Stimulated activated CD4-positive, alpha-beta T cell treated with anti-CD3 and anti-CD28 coated beads, Interleukin-2, amount 100 ng/mL, for 4 hours (primary cell): ENCODE results near the gene RRP1B.
"Not testable (repeated sequence)": the region's sequence is repeated elsewhere in the genome, so short reads cannot be mapped to it uniquely, and the experiment has no call there.

Experiments used
- DNase-seq: peaks from one replicate; pipeline ENCODE4 v3.0.0-alpha.2; 2020; ENCODE audit warnings: low read depth

The RRP1B gene

DNA sequence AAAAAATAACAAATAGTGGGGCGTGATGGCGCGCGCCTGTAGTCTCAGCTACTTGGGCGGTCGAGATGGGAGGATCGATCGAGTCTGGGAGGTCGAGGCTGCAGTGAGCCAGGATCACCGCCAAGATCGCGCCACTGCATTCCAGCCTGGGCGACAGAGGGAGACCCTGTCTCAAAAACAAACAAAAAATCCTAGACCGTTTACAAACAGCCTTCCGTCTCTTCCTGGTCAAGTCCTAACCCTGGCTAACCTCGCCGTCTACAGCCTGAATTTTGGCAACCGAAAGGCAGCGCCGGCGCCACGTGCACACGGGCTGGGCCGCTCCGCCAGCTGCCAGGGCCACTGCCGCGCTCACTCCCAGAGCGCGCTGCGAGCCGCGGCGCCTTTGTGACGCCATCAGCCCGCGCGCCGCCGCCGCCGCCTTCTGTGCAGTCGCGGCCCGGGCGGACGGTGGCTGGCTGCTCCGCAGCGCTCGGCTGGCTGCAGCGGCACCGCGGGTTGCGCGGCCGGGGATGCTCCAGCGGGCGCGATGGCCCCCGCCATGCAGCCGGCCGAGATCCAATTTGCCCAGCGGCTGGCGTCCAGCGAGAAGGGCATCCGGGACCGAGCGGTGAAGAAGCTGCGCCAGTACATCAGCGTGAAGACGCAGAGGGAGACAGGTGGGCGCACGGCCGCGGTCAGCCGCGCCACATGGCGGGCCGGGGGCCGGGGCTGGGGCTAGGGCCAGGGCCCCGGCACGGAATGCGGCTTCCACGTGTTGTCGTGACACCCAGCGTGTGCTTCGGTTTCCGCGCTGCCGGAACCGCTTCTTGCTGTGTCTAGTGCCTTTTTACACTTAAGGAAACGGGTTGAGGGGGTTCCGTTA, at the start of gene RRP1B, which contains the start of gene HSF2BP:
RRP1B (plus strand) TSS at position 425 of the 865 bp plus-strand sequence; CDS start at position 530, 105 bp downstream.
HSF2BP (minus strand) TSS at position 353 of the 865 bp plus-strand sequence. CDS start 1,392 bp downstream, outside the sequence.
- peak; percentile 69 for DNase-seq

- no peak for DNase-seq
These were observed 47.6 kb upstream of the RRP1B start for GRCh38 chr21:43611598-43612369.

DNA sequence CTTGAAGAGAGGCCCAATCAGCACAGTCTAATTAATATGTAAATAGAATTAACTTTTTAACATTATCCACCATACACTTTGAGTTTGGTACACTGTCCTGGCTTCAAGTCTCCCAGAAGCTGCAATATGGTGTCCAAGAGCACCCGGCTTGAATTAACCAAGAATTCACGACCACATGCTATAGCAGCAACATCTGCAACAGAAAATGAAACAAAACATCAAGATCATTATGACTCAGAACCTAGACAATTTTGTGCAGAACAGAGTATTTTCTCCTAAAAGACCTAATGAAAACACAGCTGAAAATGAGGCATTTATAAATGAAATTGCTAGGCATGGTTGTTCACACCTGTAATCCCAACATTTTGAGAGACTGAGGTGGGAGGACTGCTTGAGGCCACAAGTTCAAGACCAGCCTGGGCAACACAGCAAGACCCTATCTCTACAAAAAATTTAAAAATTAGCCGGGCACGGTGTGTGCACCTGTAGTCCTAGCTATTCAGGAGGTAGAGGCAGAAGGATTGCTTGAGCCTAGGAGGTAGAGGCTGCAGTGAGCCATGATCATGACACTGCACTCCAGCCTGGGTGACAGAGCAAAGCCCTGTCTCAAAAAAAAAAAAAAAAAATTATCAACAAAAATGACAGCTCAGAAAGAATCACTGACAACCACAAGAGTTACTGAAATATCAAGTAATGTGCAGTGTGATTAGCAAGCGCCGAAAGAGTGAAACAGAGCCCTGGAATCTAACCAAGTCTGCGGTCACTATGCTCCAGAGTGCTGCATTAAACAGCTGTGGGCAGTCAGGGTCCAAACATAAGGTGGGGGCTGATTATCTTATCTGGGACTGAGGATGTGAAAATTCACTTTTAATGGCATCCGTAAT, 45.4 kb upstream of the RRP1B start:
- no peak for DNase-seq

- DNase-seq: no peak
These were observed 44.5 kb upstream of the RRP1B start for GRCh38 chr21:43614839-43615238.

DNA sequence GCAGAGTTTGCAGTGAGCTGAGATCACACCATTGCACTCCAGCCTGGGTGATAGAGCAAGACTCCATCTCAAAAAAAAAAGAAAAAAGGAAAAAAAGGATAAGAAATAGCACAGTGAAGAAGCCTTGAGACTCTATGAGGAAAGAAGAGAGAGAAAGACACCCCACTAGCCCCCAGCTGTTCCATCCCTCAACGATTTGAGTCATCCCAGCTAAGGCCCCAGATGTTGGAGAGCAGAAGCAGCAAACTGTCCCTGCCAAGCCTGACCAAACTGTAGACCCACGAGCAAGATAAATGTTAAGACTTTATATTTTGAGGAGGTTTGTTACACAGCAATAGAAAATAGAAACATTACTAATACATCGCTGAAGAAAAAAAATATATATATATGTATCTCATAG, 42.5 kb upstream of the RRP1B start:
- DNase-seq: not testable (repeated sequence)

GRCh38 chr21:43618940-43619339, 40.4 kb upstream of the RRP1B start:
- no peak for DNase-seq

- DNase-seq: no peak
These were observed 40.0 kb upstream of the RRP1B start for GRCh38 chr21:43619344-43619743.

DNA sequence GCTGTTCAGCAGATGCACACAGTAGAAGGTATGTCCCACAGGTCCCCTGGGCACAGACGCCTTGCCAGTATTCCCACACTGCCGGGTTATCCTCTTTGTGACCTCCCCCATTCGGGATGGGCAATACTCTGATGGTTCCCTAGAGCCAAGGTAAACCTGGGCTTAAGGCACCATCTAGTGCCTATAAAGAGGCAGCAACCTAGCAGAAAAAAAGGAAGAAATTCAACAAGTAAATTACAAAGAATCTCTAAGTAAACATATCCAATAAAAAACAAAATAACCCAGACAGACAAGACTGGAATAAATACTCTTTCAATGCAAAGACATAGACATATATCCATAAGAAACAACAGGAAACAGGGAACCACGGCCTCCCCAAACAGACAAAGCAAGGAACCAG, 39.5 kb upstream of the RRP1B start:
- DNase-seq: no peak

GRCh38 chr21:43622796-43623195, 36.6 kb upstream of the RRP1B start:
- DNase-seq: no peak

GRCh38 chr21:43623588-43623987, 35.8 kb upstream of the RRP1B start:
- no peak for DNase-seq

- DNase-seq: no peak
These were observed 35.0 kb upstream of the RRP1B start for GRCh38 chr21:43624339-43624738.

DNA sequence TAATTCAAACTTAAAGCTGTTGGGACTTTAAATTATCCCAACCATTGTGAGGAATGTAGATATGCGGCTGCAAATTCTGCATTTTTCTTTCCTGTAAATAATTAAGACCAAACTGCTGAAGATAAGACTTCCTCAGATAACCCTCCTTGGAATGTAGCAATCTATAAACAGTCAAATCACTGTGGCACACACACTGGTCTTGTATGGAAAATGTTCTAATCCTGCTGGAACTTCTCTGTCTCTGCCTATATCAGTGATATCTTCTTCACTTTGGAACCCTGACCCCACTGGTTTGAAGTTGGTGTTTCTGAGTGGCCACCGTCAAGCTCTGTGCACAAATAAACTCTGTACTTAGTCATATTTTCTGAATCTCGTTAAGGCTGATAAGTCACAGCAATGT, 33.0 kb upstream of the RRP1B start:
- DNase-seq: no peak

DNA sequence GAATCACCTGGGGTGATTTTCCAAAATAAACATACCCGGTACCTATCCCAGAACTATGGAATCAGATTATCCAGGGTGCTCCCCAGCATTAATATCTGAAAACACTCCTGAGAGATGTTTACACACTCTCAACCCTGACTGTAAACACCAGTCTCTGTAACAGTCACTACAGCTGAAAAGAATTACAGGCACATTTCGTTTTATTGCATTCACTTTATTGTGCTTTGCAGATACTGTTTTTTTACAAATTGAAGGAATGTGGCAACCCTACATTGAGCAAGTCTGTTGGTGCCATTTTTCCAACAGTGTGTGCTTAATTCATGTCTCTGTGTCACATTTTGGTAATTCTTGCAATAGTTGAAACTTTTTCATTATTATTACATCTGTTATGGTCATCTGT, 31.8 kb upstream of the RRP1B start:
- DNase-seq: no peak

DNA sequence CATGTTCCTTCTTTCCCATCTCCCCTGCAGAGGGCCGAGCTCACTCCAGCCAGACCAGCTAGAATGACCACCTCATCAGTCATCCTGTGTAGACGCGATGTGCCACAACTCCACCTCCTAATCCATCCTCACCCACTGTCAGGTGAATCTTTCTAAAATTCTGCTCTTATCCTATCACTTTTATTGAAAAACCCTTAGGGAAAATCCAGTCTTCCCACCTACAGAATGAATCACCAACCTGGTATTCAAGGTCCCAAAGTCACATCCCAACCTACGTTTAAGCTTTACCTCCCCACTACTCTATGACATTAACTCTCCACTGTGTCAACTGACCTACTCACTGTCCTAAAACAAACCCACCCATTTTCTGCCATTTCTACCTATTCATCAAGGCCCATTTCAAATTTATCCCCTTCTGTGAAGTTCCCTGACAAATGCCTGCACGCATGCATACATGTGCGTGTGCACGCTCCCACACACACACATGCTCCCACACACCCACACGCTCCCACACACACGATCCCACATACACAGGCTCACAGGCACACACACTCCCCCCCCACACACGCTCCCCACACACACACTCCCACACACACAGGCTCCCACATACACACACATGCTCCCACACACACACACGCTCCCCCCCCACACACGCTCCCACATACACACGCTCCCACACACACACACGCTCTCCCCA, 27.8 kb upstream of the RRP1B start:
- no peak for DNase-seq

GRCh38 chr21:43632373-43632905, 26.9 kb upstream of the RRP1B start:
- DNase-seq: no peak

DNA sequence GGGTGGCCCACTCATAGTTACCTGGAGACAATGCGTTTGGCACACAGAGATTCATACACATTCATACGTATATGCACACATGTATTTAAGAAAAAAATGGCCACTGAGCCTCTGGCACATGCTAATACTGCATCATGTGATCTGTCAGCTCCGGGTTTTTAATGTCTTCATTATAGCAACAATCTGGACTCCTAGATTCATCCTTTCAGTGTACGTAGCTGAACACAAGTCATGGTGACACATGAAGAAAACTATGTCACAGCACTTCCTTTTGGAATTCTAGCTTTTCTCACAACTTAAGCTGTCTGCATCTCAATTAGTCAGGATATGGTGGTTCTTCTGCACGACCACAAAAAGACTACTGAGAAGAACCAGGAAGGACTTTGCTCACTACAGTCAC, 24.7 kb upstream of the RRP1B start:
- DNase-seq: no peak

- DNase-seq: no peak
These were observed 23.9 kb upstream of the RRP1B start for GRCh38 chr21:43635436-43635835.

- DNase-seq: no peak
These were observed 21.7 kb upstream of the RRP1B start for GRCh38 chr21:43637530-43638158.

DNA sequence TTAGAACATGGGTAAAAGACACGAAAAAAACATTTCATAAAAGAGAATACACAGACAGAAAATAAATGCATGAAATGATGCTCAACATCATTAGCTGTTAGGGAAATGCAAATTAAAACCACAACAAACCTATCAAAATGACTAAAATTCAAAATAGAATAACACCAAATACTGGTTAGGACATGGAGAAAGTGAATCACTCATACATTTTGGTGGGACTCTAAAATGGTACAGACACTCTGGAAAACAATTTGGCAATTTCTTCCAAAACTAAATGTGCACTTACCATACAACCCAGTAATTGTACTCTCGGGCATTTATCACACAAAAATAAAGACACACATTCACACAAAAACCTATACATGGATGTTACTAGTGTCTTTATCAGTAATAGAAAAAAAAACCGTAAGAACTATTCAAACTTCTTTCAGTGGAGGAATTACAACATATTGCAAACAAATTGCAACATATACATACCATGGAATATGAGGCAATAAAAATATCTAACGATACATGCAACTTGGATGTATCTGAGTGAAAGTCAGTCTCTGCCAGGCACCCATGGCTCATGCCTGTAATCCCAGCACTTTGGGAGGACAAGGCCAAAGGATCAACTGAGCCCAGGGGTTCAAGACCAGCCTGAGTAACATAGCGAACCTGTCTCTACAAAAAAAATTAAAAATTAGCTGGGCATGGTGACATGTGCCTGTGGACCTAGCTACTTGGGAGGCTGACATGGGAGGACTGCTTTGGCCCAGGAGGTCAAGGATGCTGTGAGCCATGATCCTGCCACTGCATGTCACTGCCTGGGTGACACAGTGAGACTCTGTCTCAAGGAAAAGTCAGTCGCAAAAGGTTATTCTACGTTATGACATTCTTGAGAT, 19.6 kb upstream of the RRP1B start:
- DNase-seq: no peak

DNA sequence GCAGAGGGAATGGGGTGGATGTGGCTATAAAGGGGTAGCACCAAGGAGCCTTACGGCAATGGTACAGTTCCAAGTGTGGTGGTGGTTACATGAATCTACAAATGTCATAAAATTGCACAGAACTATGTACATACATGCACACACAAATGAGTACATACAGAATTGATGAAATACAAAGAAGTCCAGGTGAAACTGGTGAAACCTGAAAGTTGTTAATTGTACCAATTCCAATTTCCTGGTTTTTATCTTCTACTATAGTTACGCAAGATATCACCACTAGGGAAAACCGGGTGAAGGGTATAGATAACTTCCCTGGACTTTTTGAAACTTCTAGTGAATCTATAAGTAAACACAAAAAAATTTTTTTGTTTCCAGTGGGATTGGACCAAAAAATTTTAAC, 19.0 kb upstream of the RRP1B start:
- DNase-seq: no peak
